ENCODE measurements around the gene KITLG. TPM values are rescaled to one million over a fixed set of nuclear protein-coding genes. Genes with fewer than 3 reads are reported as not detected.
"Not testable (repeated sequence)": the region's sequence is repeated elsewhere in the genome, so short reads cannot be mapped to it uniquely, and the experiment has no call there.

The KITLG gene
- total RNA-seq, 2 experiments from 2014 or later, result not detected

DNA sequence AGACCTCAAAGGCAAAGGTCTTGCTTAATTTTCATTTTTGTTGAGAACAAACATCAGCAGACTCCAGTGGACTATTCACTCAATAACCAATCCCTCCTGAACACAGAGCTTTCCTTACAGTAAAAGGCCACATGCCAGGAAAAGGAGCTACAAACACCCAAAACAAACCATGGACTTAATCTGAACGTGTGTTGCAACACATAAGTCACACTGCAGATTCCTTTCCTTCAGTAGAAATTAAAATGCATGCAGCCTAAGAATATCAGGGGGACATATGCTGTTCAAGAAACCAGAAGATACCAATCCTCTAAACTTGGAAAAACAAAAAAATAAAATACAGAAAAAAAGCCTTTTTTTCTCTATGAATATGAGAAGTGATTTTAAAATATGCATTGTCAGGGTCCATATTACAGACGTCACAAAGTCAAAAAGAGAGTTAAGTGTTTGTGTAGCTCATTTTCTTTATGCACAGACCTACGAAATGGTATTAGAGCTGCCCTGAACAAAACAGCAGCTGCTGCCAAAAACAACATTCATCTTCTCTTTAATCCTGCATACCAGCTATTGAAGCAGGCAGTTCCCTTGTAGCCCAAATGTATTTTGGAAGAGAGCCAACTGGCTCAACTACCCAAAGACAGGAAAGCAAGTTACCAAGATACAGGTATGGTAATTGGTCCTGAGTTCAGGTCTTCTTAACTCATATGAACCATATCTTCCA, 26.2 kb downstream of the KITLG start:
- no peaks in the 10 kb centered on the region for H3K9me2 ChIP-seq (ENCODE audit: insufficient read depth, low read length)
- no TSS peak for BruUV-seq (replicated peaks)
- no peak overlapping the region for H3K4me3 ChIP-seq (ENCODE audit: low read depth, low read length, poor library complexity, severe bottlenecking)
- DNase-seq (ENCODE audit: low spot score), result no peak
- no peak overlapping the region for H2AFZ ChIP-seq (ENCODE audit: low read length)
- no peak overlapping the region for H3K4me2 ChIP-seq (ENCODE audit: low read length)
- no peaks in the 10 kb centered on the region for H3K9me3 ChIP-seq (ENCODE audit: low read length)
- intact Hi-C loops (cut with micrococcal nuclease; ENCODE audit: unreplicated experiment), result no loop called here
- CTCF ChIA-PET (ENCODE audit: unreplicated experiment), result no interaction called here
- no peak overlapping the region for H3K27ac ChIP-seq (ENCODE audit: low read depth, low read length, poor library complexity, severe bottlenecking)
- H3K79me2 ChIP-seq (ENCODE audit: insufficient read depth, low read depth, low read length), result no peaks in the 10 kb centered on the region
- H3K4me1 ChIP-seq (ENCODE audit: insufficient read depth, low read length, poor library complexity, severe bottlenecking), result no peaks in the 10 kb centered on the region
- POLR2A ChIA-PET, result no interaction called here
- no peaks in the 10 kb centered on the region for H3K36me3 ChIP-seq (ENCODE audit: insufficient read depth, low read length)
- H4K20me1 ChIP-seq (ENCODE audit: insufficient read depth, low read length), result no peaks in the 10 kb centered on the region
- TF ChIP-seq, protein P1, sequence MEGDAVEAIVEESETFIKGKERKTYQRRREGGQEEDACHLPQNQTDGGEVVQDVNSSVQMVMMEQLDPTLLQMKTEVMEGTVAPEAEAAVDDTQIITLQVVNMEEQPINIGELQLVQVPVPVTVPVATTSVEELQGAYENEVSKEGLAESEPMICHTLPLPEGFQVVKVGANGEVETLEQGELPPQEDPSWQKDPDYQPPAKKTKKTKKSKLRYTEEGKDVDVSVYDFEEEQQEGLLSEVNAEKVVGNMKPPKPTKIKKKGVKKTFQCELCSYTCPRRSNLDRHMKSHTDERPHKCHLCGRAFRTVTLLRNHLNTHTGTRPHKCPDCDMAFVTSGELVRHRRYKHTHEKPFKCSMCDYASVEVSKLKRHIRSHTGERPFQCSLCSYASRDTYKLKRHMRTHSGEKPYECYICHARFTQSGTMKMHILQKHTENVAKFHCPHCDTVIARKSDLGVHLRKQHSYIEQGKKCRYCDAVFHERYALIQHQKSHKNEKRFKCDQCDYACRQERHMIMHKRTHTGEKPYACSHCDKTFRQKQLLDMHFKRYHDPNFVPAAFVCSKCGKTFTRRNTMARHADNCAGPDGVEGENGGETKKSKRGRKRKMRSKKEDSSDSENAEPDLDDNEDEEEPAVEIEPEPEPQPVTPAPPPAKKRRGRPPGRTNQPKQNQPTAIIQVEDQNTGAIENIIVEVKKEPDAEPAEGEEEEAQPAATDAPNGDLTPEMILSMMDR (conservative IDR thresholded peaks at IDR 0.05; ENCODE audit: low read length), result no peak
- no peak for TF ChIP-seq EZH2phosphoT487 (IDR thresholded peaks at IDR 0.05; ENCODE audit: borderline replicate concordance, low read depth, low read length)

DNA sequence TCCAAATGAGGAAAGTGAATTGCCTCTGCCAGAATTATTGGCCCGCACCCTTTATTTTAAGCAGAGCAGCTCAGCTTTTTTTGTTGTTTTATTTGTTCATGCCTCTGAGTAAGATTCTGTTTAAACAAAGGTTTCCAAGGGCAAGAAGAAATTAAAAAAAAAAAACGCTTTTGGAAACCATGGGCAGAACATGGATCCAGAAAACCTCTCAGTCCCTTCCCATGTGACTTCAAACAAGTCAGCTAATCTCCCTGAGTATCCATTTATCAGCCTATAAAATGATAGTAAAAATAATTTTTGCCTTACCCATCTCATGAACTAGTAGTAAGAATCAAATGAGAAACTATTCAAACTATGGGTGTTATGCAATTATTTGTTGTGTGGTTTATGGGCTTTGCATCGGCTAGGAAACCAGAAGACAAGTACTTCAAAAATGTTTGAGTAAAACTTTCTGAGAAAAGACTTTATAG, 27.6 kb downstream of the KITLG start:
- no peak for DNase-seq (ENCODE audit: low spot score)
- Histone ChIP-seq H3K27ac (ENCODE audit: low read depth, low read length, poor library complexity, severe bottlenecking) (no peak overlapping the region), H3K9me2 (ENCODE audit: insufficient read depth, low read length) (no peaks in the 10 kb centered on the region), H3K36me3 (ENCODE audit: insufficient read depth, low read length) (no peaks in the 10 kb centered on the region), H3K4me2 (ENCODE audit: low read length) (no peak overlapping the region), H3K4me3 (ENCODE audit: low read depth, low read length, poor library complexity, severe bottlenecking) (no peak overlapping the region), H3K4me1 (ENCODE audit: insufficient read depth, low read length, poor library complexity, severe bottlenecking) (no peaks in the 10 kb centered on the region), H2AFZ (ENCODE audit: low read length) (no peak overlapping the region), H4K20me1 (ENCODE audit: insufficient read depth, low read length) (no peaks in the 10 kb centered on the region), H3K9me3 (ENCODE audit: low read length) (no peaks in the 10 kb centered on the region), H3K79me2 (ENCODE audit: insufficient read depth, low read depth, low read length) (no peaks in the 10 kb centered on the region)
- CTCF ChIA-PET (ENCODE audit: unreplicated experiment), result no interaction called here
- intact Hi-C loops (cut with micrococcal nuclease; ENCODE audit: unreplicated experiment), result no loop called here
- no TSS peak for BruUV-seq (replicated peaks)
- POLR2A ChIA-PET, result interaction anchor here (0.7 kb wide), 2 partner anchors 65 to 189 kb away, joined by 3 read pairs; no protein-coding TSS in a partner anchor
- no peak for TF ChIP-seq EZH2phosphoT487 (IDR thresholded peaks at IDR 0.05; ENCODE audit: borderline replicate concordance, low read depth, low read length)
- TF ChIP-seq, protein P1 (conservative IDR thresholded peaks at IDR 0.05; ENCODE audit: low read length), result no peak

DNA sequence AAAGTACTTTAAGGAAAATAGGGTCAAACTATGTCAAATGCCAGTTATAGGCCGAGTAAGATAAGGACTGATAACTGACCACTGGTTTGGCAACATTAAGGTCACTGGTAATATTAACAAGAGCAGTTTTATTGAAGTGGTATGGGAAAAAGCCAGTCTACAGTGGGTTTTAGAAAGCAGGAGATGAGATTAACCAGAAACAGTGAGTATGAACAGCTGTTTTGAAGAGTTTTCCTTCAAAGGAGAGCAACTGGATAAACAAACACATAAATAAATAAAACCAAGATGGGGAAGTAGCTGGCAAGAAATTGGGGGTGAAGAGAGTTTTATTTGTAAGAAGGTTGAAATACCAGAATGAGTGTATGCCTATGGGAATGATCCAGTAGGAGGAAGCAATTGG, 30.3 kb downstream of the KITLG start:
- H3K4me1 ChIP-seq (ENCODE audit: insufficient read depth, low read length, poor library complexity, severe bottlenecking), result no peaks in the 10 kb centered on the region
- TF ChIP-seq, protein P1 (conservative IDR thresholded peaks at IDR 0.05; ENCODE audit: low read length), result no peak
- TF ChIP-seq EZH2phosphoT487 (IDR thresholded peaks at IDR 0.05; ENCODE audit: borderline replicate concordance, low read depth, low read length), result no peak
- no peaks in the 10 kb centered on the region for H3K36me3 ChIP-seq (ENCODE audit: insufficient read depth, low read length)
- H3K4me3 ChIP-seq (ENCODE audit: low read depth, low read length, poor library complexity, severe bottlenecking), result no peak overlapping the region
- no peak overlapping the region for H3K27ac ChIP-seq (ENCODE audit: low read depth, low read length, poor library complexity, severe bottlenecking)
- H2AFZ ChIP-seq (ENCODE audit: low read length), result no peak overlapping the region
- CTCF ChIA-PET (ENCODE audit: unreplicated experiment), result no interaction called here
- no peaks in the 10 kb centered on the region for H3K9me3 ChIP-seq (ENCODE audit: low read length)
- no peaks in the 10 kb centered on the region for H3K79me2 ChIP-seq (ENCODE audit: insufficient read depth, low read depth, low read length)
- intact Hi-C loops (cut with micrococcal nuclease; ENCODE audit: unreplicated experiment), result no loop called here
- no peak overlapping the region for H3K4me2 ChIP-seq (ENCODE audit: low read length)
- no peak for DNase-seq (ENCODE audit: low spot score)
- no TSS peak for BruUV-seq (replicated peaks)
- POLR2A ChIA-PET, result no interaction called here
- H3K9me2 ChIP-seq (ENCODE audit: insufficient read depth, low read length), result no peaks in the 10 kb centered on the region
- H4K20me1 ChIP-seq (ENCODE audit: insufficient read depth, low read length), result no peaks in the 10 kb centered on the region

DNA sequence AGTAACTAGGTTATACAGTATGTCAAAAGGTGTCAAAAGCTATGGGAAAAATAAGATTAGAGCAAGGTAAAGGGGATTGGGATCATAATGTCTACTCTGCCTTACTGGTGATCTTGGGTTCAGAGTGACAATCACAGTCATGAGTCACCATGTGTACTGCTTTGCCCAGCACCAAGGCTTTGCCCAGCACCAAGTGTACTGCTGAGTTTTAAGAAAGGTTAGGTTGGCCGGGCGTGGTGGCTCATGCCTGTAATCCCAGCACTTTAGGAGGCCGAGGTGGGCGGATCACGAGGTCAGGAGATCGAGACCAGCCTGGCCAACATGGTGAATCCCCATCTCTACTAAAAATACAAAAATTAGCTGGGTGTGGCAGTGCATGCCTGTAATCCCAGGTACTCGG, 32.3 kb downstream of the KITLG start:
- POLR2A ChIA-PET, result not testable (repeated sequence)

More for the DNA sequence above, 32.3 kb downstream of the KITLG start:
- DNase-seq (ENCODE audit: low spot score); H3K4me2 ChIP-seq (ENCODE audit: low read length); H3K4me1 ChIP-seq (ENCODE audit: insufficient read depth, low read length, poor library complexity, severe bottlenecking); H3K36me3 ChIP-seq (ENCODE audit: insufficient read depth, low read length); H3K9me2 ChIP-seq (ENCODE audit: insufficient read depth, low read length); H4K20me1 ChIP-seq (ENCODE audit: insufficient read depth, low read length); CTCF ChIA-PET (ENCODE audit: unreplicated experiment); H2AFZ ChIP-seq (ENCODE audit: low read length); BruUV-seq (replicated peaks); H3K27ac ChIP-seq (ENCODE audit: low read depth, low read length, poor library complexity, severe bottlenecking); H3K4me3 ChIP-seq (ENCODE audit: low read depth, low read length, poor library complexity, severe bottlenecking); intact Hi-C loops (cut with micrococcal nuclease; ENCODE audit: unreplicated experiment); H3K9me3 ChIP-seq (ENCODE audit: low read length); H3K79me2 ChIP-seq (ENCODE audit: insufficient read depth, low read depth, low read length): not testable (repeated sequence)

All from OCI-LY7 (cell line).